AG04450 (cell line): Measurements from ENCODE around the gene MGAT4A. TPM values are rescaled to one million over a fixed set of nuclear protein-coding genes. Genes with fewer than 3 reads are reported as not detected.

Experiments used
- CTCF ChIA-PET: fragments of 300-600, 350-600 bp; formaldehyde crosslinking; extraction: SDS; loops from one replicate; lab custom pipeline; 2022; ENCODE audit warnings: antibody characterized with exemption, inconsistent platforms; lab: Charles Lee
- POLR2A ChIA-PET: fragments of 350-600 bp; formaldehyde crosslinking; extraction: SDS; loops from one replicate; lab custom pipeline; 2021; ENCODE audit warnings: antibody characterized with exemption, inconsistent platforms; lab: Yijun Ruan, JAX
- DNase-seq: peaks from one replicate; pipeline ENCODE4 v3.0.0-alpha.2; 2011; ENCODE audit warnings: low read depth, low spot score
- H3K27ac ChIP-seq: one replicate; pipeline ENCODE4 v1.5.1; 2012; ENCODE audit warnings: low read depth, low read length, control low read depth
- H3K27me3 ChIP-seq: one replicate; pipeline ENCODE4 v1.6.0; 2012; ENCODE audit warnings: low read length; ENCODE audit not compliant: control insufficient read depth, insufficient read depth
- H3K4me3 ChIP-seq: 2 replicates; pipeline ENCODE4 v1.5.1; 2011; ENCODE audit warnings: mild to moderate bottlenecking, low read depth, low read length, control low read depth
- H3K9me3 ChIP-seq: 2 replicates; pipeline ENCODE4 v1.5.1; 2012; ENCODE audit warnings: low read length; ENCODE audit not compliant: control insufficient read depth, insufficient read depth
- CTCF ChIP-seq: IDR thresholded peaks from 2 replicates; pipeline ENCODE4 v1.5.1; 2011; ENCODE audit warnings: low read depth, low read length, control low read depth, inconsistent platforms
- polyA plus RNA-seq: library from polyadenylated mRNA; depleted of rRNA; stranded (reverse); fragments of >200 nt; gene quantifications from 2 replicates; pipeline ENCODE4 v1.2.3, GENCODE V29; 2011

Gene MGAT4A
- polyA plus RNA-seq, 1 experiment, result 0.04 TPM

GRCh38 chr2:98764499-98764898 is 33.6 kb upstream of the MGAT4A start:
- no peak overlapping the region for H3K4me3 ChIP-seq
- H3K27ac ChIP-seq, result no peak overlapping the region
- DNase-seq, result no peak
- ChIA-PET POLR2A (no interaction called here), CTCF (no interaction called here)
- H3K27me3 ChIP-seq, result peaks cover 12% of the 10 kb centered on the region
- no peaks in the 10 kb centered on the region for H3K9me3 ChIP-seq
- TF ChIP-seq CTCF, result no peak

- no peak overlapping the region for H3K4me3 ChIP-seq
- POLR2A ChIA-PET, result no interaction called here
- TF ChIP-seq CTCF, result no peak
- CTCF ChIA-PET, result no interaction called here
- H3K9me3 ChIP-seq, result no peaks in the 10 kb centered on the region
- H3K27me3 ChIP-seq, result peaks cover 12% of the 10 kb centered on the region
- no peak overlapping the region for H3K27ac ChIP-seq
- no peak for DNase-seq
These were observed 32.4 kb upstream of the MGAT4A start for GRCh38 chr2:98763209-98763951.

- Histone ChIP-seq H3K9me3 (no peaks in the 10 kb centered on the region), H3K27ac (no peak overlapping the region), H3K4me3 (no peak overlapping the region), H3K27me3 (peaks cover 12% of the 10 kb centered on the region)
- DNase-seq, result no peak
- CTCF ChIA-PET, result no interaction called here
- no peak for TF ChIP-seq CTCF
- POLR2A ChIA-PET, result no interaction called here
These were observed 31.0 kb upstream of the MGAT4A start for GRCh38 chr2:98761909-98762308.

GRCh38 chr2:98761267-98761781 is 30.4 kb upstream of the MGAT4A start:
- H3K9me3 ChIP-seq, result no peaks in the 10 kb centered on the region
- H3K4me3 ChIP-seq, result no peak overlapping the region
- no peak for DNase-seq
- no peak overlapping the region for H3K27ac ChIP-seq
- peaks cover 12% of the 10 kb centered on the region for H3K27me3 ChIP-seq
- ChIA-PET CTCF (no interaction called here), POLR2A (no interaction called here)
- TF ChIP-seq CTCF, result no peak

GRCh38 chr2:98759827-98760625 is 29.1 kb upstream of the MGAT4A start:
- no peak overlapping the region for H3K27ac ChIP-seq
- POLR2A ChIA-PET, result no interaction called here
- no peak for DNase-seq
- peaks cover 14% of the 10 kb centered on the region for H3K27me3 ChIP-seq
- no peak for TF ChIP-seq CTCF
- no peaks in the 10 kb centered on the region for H3K9me3 ChIP-seq
- H3K4me3 ChIP-seq, result no peak overlapping the region
- CTCF ChIA-PET, result no interaction called here
